HL-60 (cell line): ENCODE results near the gene MARCHF3.

Experiments
- DNase-seq, 2 experiments: peaks; one replicate each; pipeline ENCODE4 v3.0.0-alpha.2; 2010 to 2020; ENCODE audit warnings: low read depth in 1 of 2, low spot score in 1 of 2
- H3K27ac ChIP-seq: fragments of 250-450 bp; sonication (Bioruptor Pico); replicated peaks from 2 replicates; pipeline ENCODE4 v1.5.1; 2020; ENCODE audit warnings: mild to moderate bottlenecking, moderate library complexity
- H3K27me3 ChIP-seq: fragments of 250-450 bp; sonication (Bioruptor Pico); 2 replicates; pipeline ENCODE4 v1.5.1; 2021; ENCODE audit warnings: mild to moderate bottlenecking, moderate library complexity; ENCODE audit not compliant: insufficient read depth, poor library complexity, severe bottlenecking
- H3K4me3 ChIP-seq: replicated peaks from 2 replicates; pipeline ENCODE4 v1.5.1; 2011; ENCODE audit warnings: mild to moderate bottlenecking, control low read depth, low read length; ENCODE audit not compliant: insufficient read depth
- CTCF ChIP-seq: IDR thresholded peaks from one replicate; pipeline ENCODE4 v1.5.1; 2011; ENCODE audit warnings: low read length, control low read depth, inconsistent platforms; ENCODE audit not compliant: insufficient read depth
- GABPA ChIP-seq: IDR thresholded peaks from 2 replicates; pipeline ENCODE4 v1.6.1; 2012; ENCODE audit warnings: low read depth
- POLR2AphosphoS5 ChIP-seq: IDR thresholded peaks from 2 replicates; pipeline ENCODE4 v1.6.1; 2012; ENCODE audit warnings: low read depth
- REST ChIP-seq: IDR thresholded peaks from 2 replicates; pipeline ENCODE4 v1.6.1; 2012; ENCODE audit warnings: low read depth; ENCODE audit not compliant: insufficient replicate concordance
- SPI1 ChIP-seq: IDR thresholded peaks from 2 replicates; pipeline ENCODE4 v1.6.1; 2012; ENCODE audit warnings: low read depth, mild to moderate bottlenecking, borderline replicate concordance

Gene MARCHF3

GRCh38 chr5:127004721-127005120 lies 25.6 kb downstream of the MARCHF3 start:
- no peaks in the 10 kb centered on the region for H3K27me3 ChIP-seq

GRCh38 chr5:127003798-127004495 lies 26.4 kb downstream of the MARCHF3 start:
- Histone ChIP-seq H3K4me3 (no peak overlapping the region), H3K27ac (no peak overlapping the region), H3K27me3 (no peaks in the 10 kb centered on the region)
- no peak for DNase-seq
- TF ChIP-seq SPI1 (no peak), REST (no peak), CTCF (no peak), GABPA (no peak), POLR2AphosphoS5 (no peak)

More at GRCh38 chr5:127004721-127005120, 25.6 kb downstream of the MARCHF3 start:
- TF ChIP-seq REST (no peak), SPI1 (no peak), GABPA (no peak), POLR2AphosphoS5 (no peak), CTCF (no peak)
- Histone ChIP-seq H3K27ac (no peak overlapping the region), H3K4me3 (no peak overlapping the region)
- DNase-seq, result no peak

GRCh38 chr5:127002390-127002789 lies 28.0 kb downstream of the MARCHF3 start:
- no peak overlapping the region for H3K27ac ChIP-seq
- H3K4me3 ChIP-seq, result no peak overlapping the region
- TF ChIP-seq REST (no peak), POLR2AphosphoS5 (no peak), GABPA (no peak), CTCF (no peak), SPI1 (no peak)
- H3K27me3 ChIP-seq, result no peaks in the 10 kb centered on the region
- no peak for DNase-seq
